ENCODE results near the gene WNT9B. TPM values are rescaled to one million over a fixed set of nuclear protein-coding genes. Genes with fewer than 3 reads are reported as not detected.

Gene WNT9B
- total and polyA plus RNA-seq, 2 of the 13 experiments (the other 11 are each of a cell fraction or from before 2014, with no cell fraction given): not detected

GRCh38 chr17:46809110-46809571 is 42.2 kb upstream of the WNT9B start (continued):
- TF ChIP-seq ZNF792 (CRISPR knock-in tag; IDR thresholded peaks at IDR 0.05) (no peak), SKIL (CRISPR knock-in tag; IDR thresholded peaks at IDR 0.05; ENCODE audit: borderline replicate concordance) (no peak)

DNA sequence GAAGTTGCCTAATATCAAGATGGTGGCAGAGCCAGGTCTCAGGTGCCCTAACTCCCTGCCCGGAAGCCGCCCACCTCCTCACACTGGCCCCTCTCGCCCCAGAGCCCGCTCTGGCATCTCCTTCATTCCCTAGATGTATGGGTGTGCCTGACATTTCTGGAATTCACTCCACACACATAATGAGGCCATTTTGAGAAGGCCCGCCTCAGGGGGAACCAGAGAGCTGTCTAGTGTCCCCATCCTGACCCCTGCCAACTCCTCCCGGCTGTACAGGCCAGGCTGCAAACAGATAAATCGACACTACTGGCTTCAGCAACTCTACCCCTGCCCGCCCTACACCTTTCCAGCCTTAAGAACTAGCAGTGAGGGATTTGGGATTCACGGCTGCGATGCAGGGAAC is 40.5 kb upstream of the WNT9B start:
- Histone ChIP-seq H2AFZ (ENCODE audit: low read length) (no peak overlapping the region), H3K9ac (ENCODE audit: insufficient read depth, low read depth, low read length) (no peak overlapping the region), H3K27me3 (ENCODE audit: control insufficient read depth in 1 of 2, insufficient read depth in 2 of 2, low read length in 2 of 2) (peaks cover 4 to 68% of the 10 kb centered on the region in 2 experiments; a peak in 3 of 5 replicates), H3K36me3 (replicated peaks in 1 of 2; ENCODE audit: control insufficient read depth in 1 of 2, insufficient read depth in 2 of 2, low read length in 2 of 2) (no peaks in the 10 kb centered on the region), H3K4me1 (ENCODE audit: insufficient read depth, low read length) (no peaks in the 10 kb centered on the region), H3K79me2 (ENCODE audit: insufficient read depth, low read length) (no peaks in the 10 kb centered on the region), H3K4me3 (replicated peaks in 1 of 3; ENCODE audit: insufficient read depth in 1 of 3, low read depth in 2 of 3, low read length in 3 of 3) (no peak overlapping the region), H3K9me3 (ENCODE audit: low read length) (no peaks in the 10 kb centered on the region), H4K20me1 (ENCODE audit: insufficient read depth, low read length) (no peaks in the 10 kb centered on the region), H3K4me2 (ENCODE audit: low read depth, low read length) (no peak overlapping the region), H3K27ac (ENCODE audit: extremely low read length, insufficient read depth, low read length) (no peak overlapping the region)
- ATAC-seq: peak; percentile 15; the same call in 2 of the 3 replicates
- intact Hi-C loops (cut with micrococcal nuclease; ENCODE audit: unreplicated experiment) (no loop called here), in situ Hi-C loops (cut with HindIII; ENCODE audit: extremely low pct_ligation_motif_present, low pct_unique_long_range_greater_than_20kb) (no loop called here)
- no peak for DNase-seq (ENCODE audit: low spot score)
- CTCF ChIA-PET (ENCODE audit: low intra/inter-chr PET ratio, low total read pairs): no interaction called here
- 47% methylated on average over 10 of the region's 10 CpGs for WGBS (ENCODE audit: low lambda C conversion rate)
- BruUV-seq (replicated peaks): no TSS peak
- FAIRE-seq: no peak
- POLR2A ChIA-PET: no interaction called here
- TF ChIP-seq ELF3 (CRISPR knock-in tag; IDR thresholded peaks at IDR 0.05) (no peak), FOXJ3 (CRISPR knock-in tag; IDR thresholded peaks at IDR 0.05; ENCODE audit: borderline replicate concordance) (no peak)
- TF ChIP-seq, protein P1, sequence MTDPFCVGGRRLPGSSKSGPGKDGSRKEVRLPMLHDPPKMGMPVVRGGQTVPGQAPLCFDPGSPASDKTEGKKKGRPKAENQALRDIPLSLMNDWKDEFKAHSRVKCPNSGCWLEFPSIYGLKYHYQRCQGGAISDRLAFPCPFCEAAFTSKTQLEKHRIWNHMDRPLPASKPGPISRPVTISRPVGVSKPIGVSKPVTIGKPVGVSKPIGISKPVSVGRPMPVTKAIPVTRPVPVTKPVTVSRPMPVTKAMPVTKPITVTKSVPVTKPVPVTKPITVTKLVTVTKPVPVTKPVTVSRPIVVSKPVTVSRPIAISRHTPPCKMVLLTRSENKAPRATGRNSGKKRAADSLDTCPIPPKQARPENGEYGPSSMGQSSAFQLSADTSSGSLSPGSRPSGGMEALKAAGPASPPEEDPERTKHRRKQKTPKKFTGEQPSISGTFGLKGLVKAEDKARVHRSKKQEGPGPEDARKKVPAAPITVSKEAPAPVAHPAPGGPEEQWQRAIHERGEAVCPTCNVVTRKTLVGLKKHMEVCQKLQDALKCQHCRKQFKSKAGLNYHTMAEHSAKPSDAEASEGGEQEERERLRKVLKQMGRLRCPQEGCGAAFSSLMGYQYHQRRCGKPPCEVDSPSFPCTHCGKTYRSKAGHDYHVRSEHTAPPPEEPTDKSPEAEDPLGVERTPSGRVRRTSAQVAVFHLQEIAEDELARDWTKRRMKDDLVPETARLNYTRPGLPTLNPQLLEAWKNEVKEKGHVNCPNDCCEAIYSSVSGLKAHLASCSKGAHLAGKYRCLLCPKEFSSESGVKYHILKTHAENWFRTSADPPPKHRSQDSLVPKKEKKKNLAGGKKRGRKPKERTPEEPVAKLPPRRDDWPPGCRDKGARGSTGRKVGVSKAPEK (CRISPR knock-in tag; IDR thresholded peaks at IDR 0.05; ENCODE audit: borderline replicate concordance): no peak
- TF ChIP-seq, protein P2, sequence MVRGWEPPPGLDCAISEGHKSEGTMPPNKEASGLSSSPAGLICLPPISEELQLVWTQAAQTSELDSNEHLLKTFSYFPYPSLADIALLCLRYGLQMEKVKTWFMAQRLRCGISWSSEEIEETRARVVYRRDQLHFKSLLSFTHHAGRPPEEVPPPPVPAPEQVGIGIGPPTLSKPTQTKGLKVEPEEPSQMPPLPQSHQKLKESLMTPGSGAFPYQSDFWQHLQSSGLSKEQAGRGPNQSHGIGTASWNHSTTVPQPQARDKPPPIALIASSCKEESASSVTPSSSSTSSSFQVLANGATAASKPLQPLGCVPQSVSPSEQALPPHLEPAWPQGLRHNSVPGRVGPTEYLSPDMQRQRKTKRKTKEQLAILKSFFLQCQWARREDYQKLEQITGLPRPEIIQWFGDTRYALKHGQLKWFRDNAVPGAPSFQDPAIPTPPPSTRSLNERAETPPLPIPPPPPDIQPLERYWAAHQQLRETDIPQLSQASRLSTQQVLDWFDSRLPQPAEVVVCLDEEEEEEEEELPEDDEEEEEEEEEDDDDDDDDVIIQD (CRISPR knock-in tag; IDR thresholded peaks at IDR 0.05; ENCODE audit: low read depth): no peak
